ENCODE measurements around the gene EFCAB12. TPM values are rescaled to one million over a fixed set of nuclear protein-coding genes. Genes with fewer than 3 reads are reported as not detected.

Gene EFCAB12
- total and polyA plus RNA-seq, 2 donors (not counting 3 experiments of a cell fraction or from before 2014, with no cell fraction given), result 0.15 to 0.49 TPM

DNA sequence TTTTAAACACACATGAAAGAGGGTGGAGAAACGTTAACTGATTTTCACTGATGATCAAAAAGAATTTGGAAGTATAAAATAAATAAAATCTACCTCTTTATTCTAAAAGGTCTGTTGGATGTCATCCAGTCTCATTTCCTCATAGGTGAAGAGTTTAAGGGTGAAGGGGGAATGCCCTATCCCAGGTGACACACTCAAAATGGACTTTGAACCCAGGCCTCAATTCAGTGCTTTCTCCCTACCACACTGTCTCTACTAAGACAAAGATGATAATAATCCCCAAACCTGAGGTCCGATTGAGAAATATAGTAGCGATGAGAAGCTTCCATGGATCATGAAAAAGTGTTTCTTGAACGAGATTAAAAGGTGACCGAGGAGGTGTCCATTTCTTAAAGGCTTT lies 5.1 kb upstream of the EFCAB12 start:
- Histone ChIP-seq H3K27ac (ENCODE audit: insufficient read depth, low read depth, low read length) (no peak overlapping the region), H2AFZ (ENCODE audit: low read depth, low read length) (no peak overlapping the region), H3K9ac (replicated peaks; ENCODE audit: extremely low read depth, insufficient read depth, low read length) (no peak overlapping the region), H3K9me3 (replicated peaks; ENCODE audit: control insufficient read depth, insufficient read depth, low read length) (no peaks in the 10 kb centered on the region), H3K9me1 (replicated peaks; ENCODE audit: control insufficient read depth, extremely low read depth, insufficient read depth, low read length) (no peaks in the 10 kb centered on the region), H3K4me2 (ENCODE audit: insufficient read depth, low read length) (no peak overlapping the region), H3K27me3 (ENCODE audit: control insufficient read depth in 2 of 2, insufficient read depth in 2 of 2, low read length in 2 of 2) (no peaks in the 10 kb centered on the region), H3K79me2 (ENCODE audit: control insufficient read depth, insufficient read depth, low read length) (peaks cover 6% of the 10 kb centered on the region), H3K36me3 (ENCODE audit: control insufficient read depth in 2 of 2, extremely low read depth in 1 of 2, insufficient read depth in 2 of 2, low read length in 2 of 2) (peaks cover 17% of the 10 kb centered on the region in 2 experiments), H3K4me1 (ENCODE audit: control insufficient read depth, extremely low read depth, insufficient read depth, low read length) (peaks cover 3% of the 10 kb centered on the region), H3K4me3 (replicated peaks in 1 of 3; ENCODE audit: insufficient read depth in 1 of 3, low read depth in 1 of 3, low read length in 3 of 3) (no peak overlapping the region), H4K20me1 (replicated peaks; ENCODE audit: control insufficient read depth, extremely low read depth, insufficient read depth, low read length) (no peaks in the 10 kb centered on the region)
- dilution Hi-C loops (cut with MboI; ENCODE audit: extremely low pct_ligation_motif_present, low sequenced_read_pairs), result no loop called here
- TF ChIP-seq FOS (IDR thresholded peaks at IDR 0.05; ENCODE audit: borderline replicate concordance, insufficient read depth, low read length) (no peak), POLR2AphosphoS5 (IDR thresholded peaks at IDR 0.05; ENCODE audit: insufficient read depth, low read depth, low read length) (no peak), POLR2A (IDR thresholded peaks at IDR 0.05; ENCODE audit: low read depth, low read length) (no peak), MYC (IDR thresholded peaks at IDR 0.05; ENCODE audit: low read depth, low read length) (no peak), EZH2 (IDR thresholded peaks at IDR 0.05; ENCODE audit: borderline replicate concordance, low read depth, low read length, severe bottlenecking) (no peak), GATA2 (IDR thresholded peaks at IDR 0.05; ENCODE audit: insufficient read depth, insufficient read length, low read depth, low read length) (no peak), JUN (IDR thresholded peaks at IDR 0.05; ENCODE audit: borderline replicate concordance, insufficient read depth, insufficient read length, low read depth) (no peak)
- TF ChIP-seq, protein P1, sequence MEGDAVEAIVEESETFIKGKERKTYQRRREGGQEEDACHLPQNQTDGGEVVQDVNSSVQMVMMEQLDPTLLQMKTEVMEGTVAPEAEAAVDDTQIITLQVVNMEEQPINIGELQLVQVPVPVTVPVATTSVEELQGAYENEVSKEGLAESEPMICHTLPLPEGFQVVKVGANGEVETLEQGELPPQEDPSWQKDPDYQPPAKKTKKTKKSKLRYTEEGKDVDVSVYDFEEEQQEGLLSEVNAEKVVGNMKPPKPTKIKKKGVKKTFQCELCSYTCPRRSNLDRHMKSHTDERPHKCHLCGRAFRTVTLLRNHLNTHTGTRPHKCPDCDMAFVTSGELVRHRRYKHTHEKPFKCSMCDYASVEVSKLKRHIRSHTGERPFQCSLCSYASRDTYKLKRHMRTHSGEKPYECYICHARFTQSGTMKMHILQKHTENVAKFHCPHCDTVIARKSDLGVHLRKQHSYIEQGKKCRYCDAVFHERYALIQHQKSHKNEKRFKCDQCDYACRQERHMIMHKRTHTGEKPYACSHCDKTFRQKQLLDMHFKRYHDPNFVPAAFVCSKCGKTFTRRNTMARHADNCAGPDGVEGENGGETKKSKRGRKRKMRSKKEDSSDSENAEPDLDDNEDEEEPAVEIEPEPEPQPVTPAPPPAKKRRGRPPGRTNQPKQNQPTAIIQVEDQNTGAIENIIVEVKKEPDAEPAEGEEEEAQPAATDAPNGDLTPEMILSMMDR (IDR thresholded peaks at IDR 0.05; ENCODE audit: extremely low read depth in 1 of 2, insufficient read depth in 1 of 2, low read depth in 1 of 2, low read length in 2 of 2), result no peak
- TF ChIP-seq, protein P2, sequence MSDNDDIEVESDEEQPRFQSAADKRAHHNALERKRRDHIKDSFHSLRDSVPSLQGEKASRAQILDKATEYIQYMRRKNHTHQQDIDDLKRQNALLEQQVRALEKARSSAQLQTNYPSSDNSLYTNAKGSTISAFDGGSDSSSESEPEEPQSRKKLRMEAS (IDR thresholded peaks at IDR 0.05; ENCODE audit: insufficient read depth, insufficient read length), result no peak
- DNase-seq (ENCODE audit: low read depth, low spot score), result no peak
- POLR2A ChIA-PET, result no interaction called here
- CTCF ChIA-PET, result interaction anchor here (1.9 kb wide), 1 partner anchor 50 kb away, joined by 6 read pairs; no protein-coding TSS in a partner anchor
- intact Hi-C loops (cut with micrococcal nuclease), result no loop called here
- FAIRE-seq, result no peak
- BruUV-seq (replicated peaks), result no TSS peak

Data from endothelial cell of umbilical vein (primary cell).